Smooth muscle cell (in vitro differentiated cells): ENCODE data around the gene MINDY4. TPM values are rescaled to one million over a fixed set of nuclear protein-coding genes. Genes with fewer than 3 reads are reported as not detected.

ENCODE experiments used
- DNase-seq: peaks from one replicate; lab custom pipeline; 2025; ENCODE audit not compliant: unreplicated experiment; lab: John Stamatoyannopoulos, UW
- H2AFZ ChIP-seq: fragments of 200-600 bp; sonication (generic); 2 replicates; pipeline ENCODE4 v1.6.0; 2016; ENCODE audit warnings: antibody characterized with exemption, low read depth, mild to moderate bottlenecking
- H3F3A ChIP-seq: fragments of 200-600 bp; sonication (generic); 2 replicates; pipeline ENCODE4 v1.6.0; 2017; ENCODE audit warnings: antibody characterized with exemption, low read depth
- H3K27ac ChIP-seq: fragments of 200-600 bp; sonication (generic); 2 replicates; pipeline ENCODE4 v1.5.1; 2016; ENCODE audit warnings: low read depth, mild to moderate bottlenecking
- H3K27me3 ChIP-seq: fragments of 200-600 bp; sonication (generic); 2 replicates; pipeline ENCODE4 v1.6.1; 2016; ENCODE audit warnings: low read depth, mild to moderate bottlenecking
- H3K36me3 ChIP-seq: fragments of 200-600 bp; sonication (generic); 2 replicates; pipeline ENCODE4 v1.5.1; 2016; ENCODE audit warnings: low read depth
- H3K4me1 ChIP-seq: fragments of 200-600 bp; sonication (generic); 2 replicates; pipeline ENCODE4 v1.5.1; 2016; ENCODE audit warnings: low read depth
- H3K4me2 ChIP-seq: fragments of 200-600 bp; sonication (generic); 2 replicates; pipeline ENCODE4 v1.6.0; 2016; ENCODE audit warnings: mild to moderate bottlenecking
- H3K4me3 ChIP-seq: fragments of 200-600 bp; sonication (generic); 2 replicates; pipeline ENCODE4 v1.5.1; 2016; ENCODE audit warnings: mild to moderate bottlenecking
- H3K79me2 ChIP-seq: fragments of 200-600 bp; sonication (generic); 2 replicates; pipeline ENCODE4 v1.6.0; 2016; ENCODE audit warnings: low read depth, mild to moderate bottlenecking
- H3K9ac ChIP-seq: fragments of 200-600 bp; sonication (generic); 2 replicates; pipeline ENCODE4 v1.6.0; 2016; ENCODE audit warnings: low read depth
- H3K9me3 ChIP-seq: fragments of 200-600 bp; sonication (generic); replicated peaks from 2 replicates; pipeline ENCODE4 v1.5.1; 2016; ENCODE audit warnings: low read depth
- H4K20me1 ChIP-seq: fragments of 200-600 bp; sonication (generic); 2 replicates; pipeline ENCODE4 v1.6.0; 2016; ENCODE audit warnings: low read depth
- WGBS: methylation state at CpG from one replicate; pipeline ENCODE4 v1.1.7; 2016; ENCODE audit warnings: low lambda C conversion rate; 5-methylcytosine and 5-hydroxymethylcytosine counted together
- polyA plus RNA-seq: library from polyadenylated mRNA; unstranded; fragments of >200 nt; fragmentation: Nextera tagmentation; extraction: Ambion mirVana; gene quantifications from 2 replicates; pipeline ENCODE4 v1.2.1, GENCODE V29; 2016
- total RNA-seq: library from RNA; depleted of rRNA; stranded (reverse); fragments of >200 nt; gene quantifications from 2 replicates; pipeline ENCODE4 v1.2.3, GENCODE V29; 2014
- TF ChIP-seq, protein P1 (sequence below): fragments of 200-600 bp; sonication (generic); IDR thresholded peaks from 2 replicates; pipeline ENCODE4 v1.5.1; 2017; ENCODE audit warnings: borderline replicate concordance, mild to moderate bottlenecking, antibody characterized with exemption; ENCODE audit not compliant: insufficient read depth, poor library complexity, severe bottlenecking

Gene MINDY4
- total and polyA plus RNA-seq, 2 experiments from 2014 or later: 4.9 to 5.3 TPM

DNA sequence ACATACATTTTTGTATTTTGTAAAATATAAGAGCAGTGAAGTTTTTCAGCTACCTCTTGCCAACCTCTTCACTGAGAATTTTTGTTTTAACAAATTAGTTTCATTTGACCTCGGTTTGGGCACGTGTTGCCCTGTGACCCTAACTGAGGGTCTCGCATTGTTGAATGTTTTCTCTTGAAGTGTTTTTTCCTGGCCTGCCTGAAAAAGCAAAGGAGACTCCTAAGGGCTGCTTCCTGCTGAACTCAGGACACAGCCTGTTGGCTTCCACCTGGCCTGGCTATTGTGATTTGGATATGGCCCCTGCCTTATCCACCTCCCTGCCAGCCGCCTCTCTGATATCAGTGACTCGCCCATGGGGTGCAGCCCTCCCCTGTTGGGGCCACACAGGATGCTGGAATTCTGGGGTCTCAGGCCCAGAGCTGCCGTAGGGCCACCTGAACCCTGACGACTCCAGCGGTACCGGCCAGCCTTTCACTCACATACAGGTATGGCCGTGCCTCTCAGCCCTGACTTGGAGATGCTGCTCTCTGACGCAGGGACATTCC is 81.6 kb downstream of the MINDY4 start:
- Histone ChIP-seq H3K9me3 (no peaks in the 10 kb centered on the region), H3F3A (peaks cover 14% of the 10 kb centered on the region), H3K27ac (peak overlapping the region; percentile 73), H3K9ac (no peak overlapping the region), H3K27me3 (no peaks in the 10 kb centered on the region), H4K20me1 (no peaks in the 10 kb centered on the region), H3K4me3 (no peak overlapping the region), H3K79me2 (no peaks in the 10 kb centered on the region), H3K4me1 (peaks cover 21% of the 10 kb centered on the region), H2AFZ (no peak overlapping the region), H3K36me3 (peaks cover 1% of the 10 kb centered on the region), H3K4me2 (peak overlapping the region; percentile 55)
- WGBS: 94% methylated on average over 11 of the region's 11 CpGs
- DNase-seq: no peak
- TF ChIP-seq, protein P1, sequence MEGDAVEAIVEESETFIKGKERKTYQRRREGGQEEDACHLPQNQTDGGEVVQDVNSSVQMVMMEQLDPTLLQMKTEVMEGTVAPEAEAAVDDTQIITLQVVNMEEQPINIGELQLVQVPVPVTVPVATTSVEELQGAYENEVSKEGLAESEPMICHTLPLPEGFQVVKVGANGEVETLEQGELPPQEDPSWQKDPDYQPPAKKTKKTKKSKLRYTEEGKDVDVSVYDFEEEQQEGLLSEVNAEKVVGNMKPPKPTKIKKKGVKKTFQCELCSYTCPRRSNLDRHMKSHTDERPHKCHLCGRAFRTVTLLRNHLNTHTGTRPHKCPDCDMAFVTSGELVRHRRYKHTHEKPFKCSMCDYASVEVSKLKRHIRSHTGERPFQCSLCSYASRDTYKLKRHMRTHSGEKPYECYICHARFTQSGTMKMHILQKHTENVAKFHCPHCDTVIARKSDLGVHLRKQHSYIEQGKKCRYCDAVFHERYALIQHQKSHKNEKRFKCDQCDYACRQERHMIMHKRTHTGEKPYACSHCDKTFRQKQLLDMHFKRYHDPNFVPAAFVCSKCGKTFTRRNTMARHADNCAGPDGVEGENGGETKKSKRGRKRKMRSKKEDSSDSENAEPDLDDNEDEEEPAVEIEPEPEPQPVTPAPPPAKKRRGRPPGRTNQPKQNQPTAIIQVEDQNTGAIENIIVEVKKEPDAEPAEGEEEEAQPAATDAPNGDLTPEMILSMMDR: no peak

DNA sequence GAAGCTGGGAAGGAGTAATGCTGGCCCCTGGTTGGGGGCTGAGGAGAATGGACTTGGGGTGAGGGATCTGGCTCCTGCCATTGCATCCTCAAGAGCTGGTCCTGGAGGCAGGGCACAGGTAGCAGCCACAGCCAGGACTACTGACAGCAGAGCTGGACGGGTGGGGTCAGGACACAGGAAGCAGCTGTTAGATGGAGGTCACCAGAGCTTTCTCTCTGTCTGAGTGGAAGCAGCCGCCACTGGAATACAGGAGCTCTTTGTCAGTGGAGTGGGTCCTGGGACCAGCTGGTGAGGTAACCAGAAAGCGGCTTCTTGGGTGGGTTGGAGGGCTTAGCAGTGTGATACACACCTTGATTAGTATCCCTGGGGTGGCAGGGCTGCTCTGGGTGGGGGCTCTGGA is 82.4 kb downstream of the MINDY4 start:
- Histone ChIP-seq H3K27me3 (no peaks in the 10 kb centered on the region), H3K27ac (no peak overlapping the region), H3K4me1 (peaks cover 21% of the 10 kb centered on the region), H3F3A (peaks cover 14% of the 10 kb centered on the region), H3K79me2 (no peaks in the 10 kb centered on the region), H4K20me1 (no peaks in the 10 kb centered on the region), H3K36me3 (peaks cover 5% of the 10 kb centered on the region), H3K4me2 (no peak overlapping the region), H3K9me3 (no peaks in the 10 kb centered on the region), H3K9ac (no peak overlapping the region), H2AFZ (no peak overlapping the region), H3K4me3 (no peak overlapping the region)
- no peak for DNase-seq
- 96% methylated on average over 3 of the region's 3 CpGs for WGBS
- TF ChIP-seq, protein P1: no peak

DNA sequence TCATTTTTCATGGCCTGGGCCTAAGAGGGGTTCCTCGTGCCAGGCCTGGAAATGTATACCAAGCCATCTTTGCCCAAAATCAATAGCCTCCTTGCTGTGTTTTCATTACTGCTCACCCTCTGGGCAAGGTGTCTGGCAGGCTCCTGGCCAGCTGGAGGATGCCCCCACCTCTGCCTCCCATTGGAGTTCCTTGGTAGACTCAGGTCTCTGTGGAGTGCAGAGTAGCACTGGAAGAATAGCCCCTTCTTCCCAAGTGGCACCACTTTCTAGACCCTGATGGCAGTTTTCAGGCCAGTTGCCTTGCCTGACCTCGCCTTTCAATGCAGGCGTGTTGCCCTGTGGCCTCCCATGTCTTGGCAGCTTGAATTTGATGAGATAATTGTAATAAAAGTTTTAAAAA is 84.7 kb downstream of the MINDY4 start:
- H3K36me3 ChIP-seq: peaks cover 5% of the 10 kb centered on the region

More for the DNA sequence above, 84.7 kb downstream of the MINDY4 start:
- H3K27ac ChIP-seq: no peak overlapping the region
- no peak for DNase-seq
- no peak overlapping the region for H3K9ac ChIP-seq
- WGBS: 96% methylated on average over 3 of the region's 3 CpGs
- TF ChIP-seq, protein P1: no peak
- no peak overlapping the region for H2AFZ ChIP-seq
- no peaks in the 10 kb centered on the region for H3K9me3 ChIP-seq
- no peaks in the 10 kb centered on the region for H4K20me1 ChIP-seq
- H3K4me1 ChIP-seq: peaks cover 31% of the 10 kb centered on the region
- no peak overlapping the region for H3K4me3 ChIP-seq
- no peak overlapping the region for H3K4me2 ChIP-seq
- H3F3A ChIP-seq: peaks cover 14% of the 10 kb centered on the region
- no peaks in the 10 kb centered on the region for H3K79me2 ChIP-seq
- H3K27me3 ChIP-seq: no peaks in the 10 kb centered on the region
